HG02852 (cell line): ENCODE measurements around the gene CC2D1A.
"Not testable (repeated sequence)": the region's sequence is repeated elsewhere in the genome, so short reads cannot be mapped to it uniquely, and the experiment has no call there.

ENCODE experiments used
- ATAC-seq: cut with Tn5 transposase; IDR thresholded peaks from one replicate; pipeline ENCODE4 v1.9.1; 2021; ENCODE audit warnings: mild to moderate bottlenecking, moderate library complexity; ENCODE audit not compliant: unreplicated experiment

CC2D1A gene

DNA sequence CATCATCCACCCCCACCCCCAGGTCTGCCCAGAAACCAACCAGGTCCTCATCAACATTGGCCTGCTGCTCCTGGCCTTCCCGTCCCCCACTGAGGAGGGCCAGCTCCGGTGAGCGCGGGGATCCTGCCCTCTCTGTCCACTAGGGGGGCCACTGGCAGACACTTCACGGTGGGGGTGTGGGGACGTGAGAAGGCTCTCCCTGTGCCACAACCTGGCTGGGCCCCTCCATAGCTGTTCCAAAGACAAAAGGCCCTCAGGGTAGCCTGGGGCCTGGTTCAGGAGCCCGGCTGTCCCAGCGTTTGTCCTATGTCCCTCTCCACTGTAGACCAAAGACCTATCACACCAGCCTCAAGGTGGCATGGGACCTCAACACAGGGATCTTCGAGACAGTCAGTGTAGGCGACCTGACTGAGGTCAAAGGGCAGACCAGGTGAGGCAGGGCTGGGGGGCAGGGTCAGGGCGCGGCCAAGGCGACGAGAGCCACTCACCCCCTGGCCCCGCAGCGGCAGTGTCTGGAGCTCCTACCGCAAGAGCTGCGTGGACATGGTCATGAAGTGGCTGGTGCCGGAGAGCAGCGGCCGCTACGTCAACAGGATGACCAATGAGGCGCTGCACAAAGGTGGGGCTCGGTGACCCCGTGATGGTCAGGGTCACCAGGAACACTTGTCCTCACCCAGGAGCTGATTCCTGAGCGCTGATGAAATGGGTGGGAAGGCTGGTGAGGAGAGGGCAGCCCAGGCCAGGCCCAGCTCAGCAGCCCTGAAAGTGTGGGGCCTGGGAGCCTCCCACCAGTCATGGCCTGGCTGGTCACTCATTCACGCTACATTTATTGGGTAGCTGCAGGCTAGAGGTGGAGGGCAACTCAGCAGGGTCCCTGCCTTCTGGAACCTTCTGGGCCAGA is 54.2 kb downstream of the CC2D1A start:
- ATAC-seq, result no peak

DNA sequence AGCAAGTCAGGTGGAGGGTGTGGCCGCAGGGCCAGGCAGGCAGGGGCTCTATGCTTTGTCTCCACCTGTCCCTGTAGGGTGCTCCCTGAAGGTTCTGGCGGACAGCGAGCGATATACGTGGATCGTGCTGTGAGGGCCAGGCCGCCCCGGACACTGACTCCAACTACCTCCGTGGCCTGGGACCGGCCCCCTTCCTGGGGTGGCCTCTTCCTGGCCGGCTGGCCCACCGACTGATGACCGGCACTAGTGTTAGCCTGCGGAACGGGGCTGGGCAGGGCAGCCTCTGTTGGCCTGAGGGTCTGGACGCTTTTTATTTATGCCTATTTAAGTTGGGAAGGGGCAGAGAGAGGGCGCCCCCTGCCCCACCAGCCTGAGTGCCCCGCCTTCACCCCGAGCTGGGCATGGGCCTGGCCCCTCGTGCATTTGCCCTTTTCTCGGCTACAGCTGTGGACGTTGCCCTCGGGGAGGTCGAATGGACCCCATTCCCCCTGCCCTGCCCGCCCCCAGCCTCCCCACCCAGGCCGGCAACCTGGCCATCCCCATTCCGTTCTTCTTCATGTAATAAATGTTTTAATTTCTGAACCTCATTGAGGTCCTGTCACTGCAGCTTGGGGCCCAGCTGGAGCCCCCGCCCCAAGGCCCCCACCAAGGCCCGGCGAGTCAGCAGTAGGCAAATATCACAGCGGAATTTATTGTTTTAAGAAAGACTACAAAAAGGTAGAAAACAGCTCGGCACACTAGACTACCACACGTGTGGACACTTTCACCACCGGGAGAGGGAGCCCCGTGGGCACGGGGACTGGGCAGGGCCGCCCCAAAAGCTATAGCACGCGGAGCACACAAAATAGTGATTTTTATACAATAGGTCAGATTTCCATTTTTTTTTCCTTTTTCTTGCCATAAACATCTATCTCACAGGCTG is 55.1 kb downstream of the CC2D1A start:
- no peak for ATAC-seq

DNA sequence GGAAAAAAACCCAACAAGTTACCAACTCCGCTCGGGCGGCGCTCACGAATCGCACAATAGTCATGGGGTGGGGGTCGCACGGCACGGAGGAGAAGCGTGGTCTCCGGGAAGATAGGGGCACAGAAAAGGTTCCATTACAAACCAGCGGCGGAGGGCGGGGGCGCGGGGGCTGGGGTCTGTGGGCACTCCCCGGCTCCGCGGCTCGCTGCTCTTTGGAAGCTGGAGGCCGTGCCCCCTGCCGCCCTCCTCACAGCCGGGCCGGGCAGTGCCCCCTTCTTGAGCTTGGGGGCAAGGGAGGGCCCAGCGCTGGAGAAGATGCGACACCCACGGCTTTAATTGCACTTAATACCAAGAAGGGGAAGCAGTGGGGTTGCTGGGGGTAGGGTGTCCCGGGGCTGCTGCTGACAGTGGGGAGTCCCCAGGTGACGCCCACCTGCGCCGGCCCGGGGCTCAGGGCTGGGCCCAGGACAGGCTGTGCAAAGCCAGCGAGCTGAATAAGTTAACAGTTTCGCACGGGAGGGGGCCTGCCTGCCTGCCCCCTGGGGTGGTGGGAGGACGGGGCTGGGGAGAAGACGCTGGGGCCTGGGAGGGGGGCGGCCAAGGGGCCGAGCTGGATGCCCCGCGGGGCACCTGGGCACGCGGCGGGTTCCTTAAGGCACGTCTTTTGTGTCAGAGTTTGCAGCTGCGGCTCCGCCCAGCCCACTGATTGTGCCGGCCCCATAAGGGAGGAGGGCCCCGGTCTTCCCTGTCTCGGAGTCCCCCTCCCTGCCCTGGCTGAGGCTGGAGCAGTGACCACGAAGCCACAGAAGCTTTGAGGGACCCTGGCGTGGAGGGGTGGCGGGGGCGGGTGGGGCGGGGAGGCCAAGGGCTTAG is 56.1 kb downstream of the CC2D1A start:
- no peak for ATAC-seq

DNA sequence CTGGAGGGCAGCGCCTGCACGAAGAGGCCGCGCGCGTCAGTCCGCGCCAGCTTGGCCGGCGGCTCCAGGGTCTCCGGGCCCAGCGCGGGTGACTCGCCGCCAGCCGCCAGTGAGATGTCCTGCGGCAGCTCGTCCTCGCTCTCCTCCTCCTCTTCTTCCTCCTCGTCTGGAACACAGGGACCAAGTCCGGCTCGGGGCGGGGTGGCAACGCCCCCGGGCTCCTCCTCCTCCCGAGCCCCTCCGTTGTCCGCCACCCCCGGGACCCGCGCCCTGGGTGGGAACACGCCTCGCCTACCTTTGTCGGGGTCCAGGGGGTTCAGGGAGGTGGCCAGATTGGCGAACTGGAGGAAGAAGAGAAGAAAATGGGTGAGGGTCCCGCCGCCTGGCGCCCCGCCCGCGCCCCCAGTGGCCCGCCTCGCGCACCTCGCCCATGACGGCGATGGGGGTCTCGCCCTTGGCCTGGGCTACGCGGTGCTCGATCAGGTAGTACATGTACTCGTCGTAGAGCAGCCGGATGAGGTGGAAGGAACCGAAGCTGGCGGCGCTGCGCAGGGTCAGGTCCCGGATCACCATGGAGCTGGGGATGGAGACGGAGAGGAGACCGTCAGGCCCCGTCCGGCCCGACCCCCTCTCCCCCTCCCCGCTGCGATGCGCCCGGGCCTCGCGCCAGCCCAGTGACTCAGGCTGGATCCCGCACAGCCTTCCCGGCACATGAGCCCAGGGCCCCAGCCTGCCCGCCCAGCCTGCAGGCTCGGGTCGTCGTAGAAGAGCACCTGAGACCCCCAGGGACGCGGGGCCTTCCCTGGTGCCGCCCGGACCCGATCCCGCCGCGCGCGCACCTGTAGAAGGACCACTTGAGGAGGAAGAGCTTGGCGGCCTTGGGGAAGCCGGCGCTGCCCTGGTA is 57.0 kb downstream of the CC2D1A start:
- ATAC-seq, result no peak

DNA sequence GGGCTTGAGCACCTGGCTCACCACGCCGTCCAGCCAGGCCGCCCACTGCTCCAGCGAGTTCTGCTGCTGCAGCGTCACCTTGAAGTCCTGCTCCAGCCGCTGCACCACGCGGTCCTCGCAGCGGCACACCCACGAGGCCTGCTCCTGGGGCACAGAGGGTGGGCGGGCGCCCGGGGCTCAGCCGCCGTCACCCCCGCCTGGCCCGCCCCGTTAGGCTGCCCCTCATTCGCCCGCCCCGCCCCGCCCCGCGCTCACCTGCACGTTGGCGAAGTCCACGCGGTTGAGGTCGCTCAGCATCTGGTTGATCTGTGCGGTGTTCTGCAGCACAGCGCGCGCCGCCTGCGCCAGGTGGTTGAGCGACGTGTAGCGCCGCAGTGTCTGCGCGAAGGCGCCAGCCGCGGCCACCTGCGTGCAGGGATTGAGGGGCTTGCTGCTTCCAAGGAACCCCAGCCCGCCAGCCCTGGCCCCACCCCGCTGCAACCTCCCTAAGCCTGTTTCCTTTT is 57.7 kb downstream of the CC2D1A start:
- no peak for ATAC-seq

DNA sequence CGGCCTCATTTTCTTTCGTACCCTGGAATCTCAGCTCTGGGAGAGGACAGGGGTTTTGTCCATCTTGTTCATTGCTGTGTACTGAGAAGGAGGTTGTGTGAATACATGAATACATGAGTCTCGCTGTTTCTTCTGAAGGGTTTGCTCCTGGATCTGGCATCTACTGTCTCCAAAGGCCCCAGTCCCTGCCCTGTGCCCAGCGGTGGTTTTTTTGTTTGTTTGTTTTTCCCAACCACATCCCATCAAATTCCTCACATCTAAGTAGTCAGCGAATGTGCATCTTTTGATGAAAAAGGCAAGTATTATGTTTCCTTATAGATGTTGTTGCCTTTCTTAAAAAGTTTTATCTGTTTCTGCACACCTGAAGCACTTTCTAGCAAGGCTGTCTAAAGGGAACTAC is 58.8 kb downstream of the CC2D1A start:
- ATAC-seq, result no peak

DNA sequence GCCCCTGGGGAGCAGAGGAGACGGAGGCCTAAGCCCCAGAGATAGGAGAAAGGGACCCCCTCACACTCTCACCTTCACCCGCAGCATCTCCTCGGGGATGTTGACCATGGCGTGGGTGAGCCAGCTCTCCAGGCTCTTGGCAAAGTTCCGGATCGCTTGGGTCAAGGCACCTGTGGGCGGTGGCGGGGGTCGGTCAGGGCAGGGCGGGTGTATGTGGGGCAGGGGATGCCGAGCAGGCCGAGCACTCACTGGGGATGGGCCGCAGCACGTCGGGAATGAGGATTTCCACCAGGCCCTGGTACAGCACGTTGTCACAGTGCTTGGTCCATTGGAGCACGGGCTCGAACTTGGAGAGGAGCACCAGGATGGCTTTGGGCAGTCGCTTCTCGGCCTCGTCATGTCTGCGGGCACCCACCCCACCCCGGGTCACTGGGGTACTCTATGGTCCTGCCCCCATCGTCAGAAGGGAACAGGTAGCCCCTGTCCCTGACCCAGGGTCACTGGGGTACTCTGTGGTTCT is 59.4 kb downstream of the CC2D1A start:
- no peak for ATAC-seq

DNA sequence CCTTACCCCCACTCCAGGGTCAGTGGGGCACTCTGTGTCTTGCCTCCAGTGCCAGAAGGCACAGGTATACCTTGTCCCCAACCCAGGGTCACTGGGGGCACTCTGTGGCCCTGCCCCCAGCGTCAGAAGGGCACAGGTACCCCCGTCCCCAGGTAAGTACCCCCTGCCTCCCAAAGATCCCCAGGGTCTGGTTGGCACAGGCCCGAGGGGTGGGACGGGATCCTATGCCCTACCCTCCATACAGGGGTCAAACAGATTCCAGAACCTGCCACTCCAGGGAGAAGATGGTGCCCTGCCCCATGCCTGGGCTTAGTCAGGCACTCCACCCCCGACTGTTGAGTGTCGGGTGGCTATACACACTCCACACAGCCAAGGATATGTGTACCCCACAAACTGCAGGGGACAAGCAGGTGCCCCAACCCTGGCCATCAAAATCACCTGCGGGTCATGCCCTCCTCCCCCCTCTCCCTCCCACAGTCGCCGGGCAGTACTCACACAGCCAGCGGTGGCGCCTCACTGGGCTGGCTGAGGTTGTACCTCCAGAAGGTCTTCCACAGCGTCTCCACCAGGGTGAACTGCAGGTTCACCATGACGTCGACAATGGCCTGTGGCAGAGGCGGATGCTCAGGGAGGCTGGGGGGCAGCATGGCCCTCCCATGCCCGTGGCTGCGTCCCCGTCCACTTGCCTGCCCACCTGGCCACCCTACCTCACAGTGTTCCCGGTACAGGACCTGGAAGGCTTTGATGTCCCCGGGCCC is 60.1 kb downstream of the CC2D1A start:
- no peak for ATAC-seq

DNA sequence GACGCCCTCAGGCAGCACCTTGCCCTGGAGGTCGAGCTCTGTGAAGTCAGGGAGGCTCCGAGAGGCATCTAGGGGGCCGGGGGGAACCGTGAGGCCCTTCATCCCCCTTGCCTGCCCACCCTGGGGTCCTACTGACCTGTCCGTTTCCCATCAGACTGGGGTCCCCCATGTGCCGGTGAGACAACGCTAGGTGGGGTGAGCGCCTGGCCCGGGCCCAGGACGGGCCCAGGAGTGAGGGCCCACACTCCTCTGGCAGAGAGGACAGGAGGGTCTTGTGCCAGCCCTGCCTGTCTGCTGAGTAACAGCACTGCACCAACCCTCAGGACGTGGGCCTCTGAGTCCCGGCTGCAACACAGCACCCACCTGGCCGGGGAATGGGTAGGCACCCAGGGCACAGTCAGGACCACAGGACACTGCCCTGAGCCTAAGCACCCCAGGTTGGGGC is 60.7 kb downstream of the CC2D1A start:
- ATAC-seq, result no peak

DNA sequence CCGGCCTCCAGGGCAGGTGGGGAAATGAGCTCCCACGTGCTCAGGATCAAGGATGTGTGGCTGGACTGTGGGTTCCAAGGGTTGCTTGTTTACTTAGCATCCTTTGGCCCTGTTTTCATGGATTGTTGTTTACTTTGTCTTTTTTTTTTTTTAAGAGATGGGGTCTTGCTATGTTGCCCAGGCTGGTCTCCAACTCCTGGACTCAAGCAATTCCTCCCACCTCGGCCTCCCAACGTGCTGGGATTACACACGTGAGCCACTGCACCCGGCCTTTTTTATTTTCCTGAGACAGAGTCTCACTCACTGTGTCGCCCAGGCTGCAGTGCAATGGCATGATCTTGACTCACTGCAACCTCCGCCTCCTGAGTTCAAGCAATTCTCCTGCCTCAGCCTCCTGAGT is 61.2 kb downstream of the CC2D1A start:
- not testable (repeated sequence) for ATAC-seq

DNA sequence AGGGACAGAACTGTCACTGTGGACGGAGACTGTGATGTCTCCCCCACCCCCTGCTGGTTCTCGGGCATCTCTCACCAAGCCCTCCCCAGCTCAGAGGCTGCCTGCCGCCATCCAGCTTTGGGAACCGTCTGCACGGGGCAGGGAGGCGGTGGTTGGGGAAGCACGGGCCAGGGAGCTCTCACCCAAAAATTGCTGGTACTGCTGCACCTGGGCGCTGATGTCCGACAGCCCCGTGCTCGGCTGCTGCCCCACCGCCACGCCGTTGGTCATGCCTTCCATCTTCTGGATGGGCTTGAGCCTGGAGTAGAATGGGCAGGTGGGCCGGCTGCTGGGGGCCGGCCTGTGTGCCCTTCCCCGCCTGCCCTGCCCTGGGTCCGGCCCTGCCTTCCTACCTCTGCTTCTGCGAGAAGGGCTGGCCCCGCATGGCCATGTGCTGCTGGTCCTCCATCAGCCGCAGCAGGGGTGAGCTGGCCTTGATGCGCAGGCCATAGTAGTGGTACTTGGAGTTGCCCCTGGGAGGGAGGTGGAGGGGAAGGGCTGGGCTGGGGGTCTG is 62.5 kb downstream of the CC2D1A start:
- no peak for ATAC-seq

DNA sequence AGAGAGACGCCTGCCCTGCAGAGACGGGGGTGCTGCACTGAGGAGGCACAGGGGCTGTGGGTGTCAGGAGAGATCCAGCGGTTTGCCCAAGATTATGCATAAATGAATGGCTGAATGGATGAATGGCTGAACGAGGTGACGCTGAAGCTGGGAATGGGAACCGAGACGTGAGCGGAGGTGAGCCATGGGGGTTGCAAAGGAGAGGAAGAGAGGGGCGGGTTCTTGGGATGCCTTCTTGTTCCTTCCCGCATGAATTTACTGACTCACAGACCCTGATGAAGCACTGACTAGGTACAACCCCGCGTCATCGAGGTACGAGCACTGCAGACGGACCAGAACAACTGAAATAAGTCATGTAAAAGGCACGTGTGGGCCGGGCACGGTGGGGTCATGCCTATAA is 63.0 kb downstream of the CC2D1A start:
- ATAC-seq, result no peak

DNA sequence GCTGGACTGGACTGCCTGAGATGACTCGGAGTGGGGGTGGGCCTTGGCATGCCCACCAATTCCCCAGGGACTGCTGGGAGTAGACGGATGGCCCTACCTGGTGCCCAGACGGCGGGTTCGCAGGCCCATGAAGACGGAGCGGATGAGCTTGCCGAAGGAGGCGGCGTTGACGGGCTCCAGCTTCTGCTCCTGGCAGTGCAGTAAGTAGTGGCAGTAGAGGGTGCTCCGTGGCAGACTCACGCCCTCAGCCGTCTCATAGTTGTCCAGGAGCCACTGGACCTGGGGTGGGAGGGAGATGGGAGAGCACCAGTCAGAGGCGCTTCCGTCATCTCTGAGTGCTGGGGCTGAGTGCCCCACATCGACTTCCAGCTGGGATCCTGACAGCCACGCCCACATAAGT is 63.9 kb downstream of the CC2D1A start:
- ATAC-seq, result no peak

DNA sequence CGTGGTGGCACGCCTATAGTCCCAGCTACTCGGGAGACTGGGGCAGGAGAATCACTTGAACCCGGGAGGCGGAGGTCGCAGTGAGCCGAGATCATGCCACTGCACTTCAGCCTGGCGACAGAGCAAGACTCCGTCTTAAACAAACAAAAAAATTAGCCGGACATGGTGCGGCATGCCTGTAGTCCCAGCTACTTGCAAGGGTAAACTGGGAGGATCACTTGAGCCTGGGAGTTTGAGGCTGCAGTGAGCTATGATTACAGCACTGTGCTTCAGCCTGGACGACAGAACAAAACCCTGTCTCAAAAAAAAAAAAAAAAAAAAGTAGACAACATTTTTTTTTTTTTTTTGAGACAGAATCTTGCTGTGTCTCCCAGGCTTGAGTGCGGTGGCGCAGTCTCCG is 65.9 kb downstream of the CC2D1A start:
- ATAC-seq, result not testable (repeated sequence)

DNA sequence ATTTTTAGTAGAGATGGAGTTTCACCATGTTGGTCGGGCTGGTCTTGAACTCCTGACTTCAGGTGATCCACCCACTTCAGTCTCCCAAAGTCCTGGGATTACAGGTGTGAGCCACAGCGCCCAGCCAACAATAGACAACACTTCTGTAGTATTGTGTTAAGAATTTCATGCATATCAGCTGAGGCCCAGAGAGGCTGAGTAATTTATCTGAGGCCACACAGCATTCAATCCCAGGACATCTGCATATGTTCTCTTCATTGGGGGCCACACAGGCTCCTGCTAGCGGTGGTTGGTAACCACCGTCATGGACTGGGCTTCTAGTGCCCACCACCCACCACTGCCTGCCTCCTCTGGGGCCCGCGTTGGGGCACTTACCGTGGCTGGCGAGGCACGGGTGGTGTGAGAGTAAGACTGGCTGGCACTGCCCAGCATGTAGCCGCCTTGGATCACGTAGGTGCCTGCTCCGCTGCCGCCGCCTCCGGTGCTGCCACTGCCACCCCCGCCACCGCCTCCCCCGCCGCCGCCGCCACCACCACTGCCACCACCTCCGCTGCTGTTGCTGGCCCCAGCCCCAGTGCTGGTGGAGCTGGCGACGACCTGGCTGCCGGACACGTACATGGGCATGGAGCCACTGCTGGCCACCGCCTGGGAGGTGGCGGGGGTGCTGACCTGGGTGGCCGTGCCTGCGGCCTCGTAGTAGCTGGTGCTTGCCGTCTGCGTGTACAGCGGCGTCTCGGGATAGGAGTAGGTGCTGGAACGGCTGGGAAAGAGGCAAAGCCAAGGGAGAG is 66.6 kb downstream of the CC2D1A start:
- ATAC-seq, result no peak

DNA sequence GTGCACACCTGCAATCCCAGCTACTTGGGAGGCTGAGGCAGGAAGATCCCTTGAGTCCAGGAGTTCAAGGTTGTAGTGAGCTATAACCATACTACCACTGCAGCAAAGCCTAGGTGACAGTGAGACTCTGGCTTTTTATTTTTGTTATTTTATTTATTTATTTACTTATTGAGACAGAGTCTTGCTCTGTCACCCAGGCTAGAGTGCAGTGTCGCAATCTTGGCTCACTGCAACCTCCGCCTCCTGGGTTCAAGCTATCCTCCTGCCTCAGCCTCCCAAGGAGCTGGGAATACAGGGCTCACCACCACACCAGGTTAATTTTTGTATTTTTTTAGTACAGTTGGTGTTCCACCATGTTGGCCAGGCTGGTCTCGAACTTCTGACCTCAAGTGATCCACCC is 67.5 kb downstream of the CC2D1A start:
- ATAC-seq, result not testable (repeated sequence)

DNA sequence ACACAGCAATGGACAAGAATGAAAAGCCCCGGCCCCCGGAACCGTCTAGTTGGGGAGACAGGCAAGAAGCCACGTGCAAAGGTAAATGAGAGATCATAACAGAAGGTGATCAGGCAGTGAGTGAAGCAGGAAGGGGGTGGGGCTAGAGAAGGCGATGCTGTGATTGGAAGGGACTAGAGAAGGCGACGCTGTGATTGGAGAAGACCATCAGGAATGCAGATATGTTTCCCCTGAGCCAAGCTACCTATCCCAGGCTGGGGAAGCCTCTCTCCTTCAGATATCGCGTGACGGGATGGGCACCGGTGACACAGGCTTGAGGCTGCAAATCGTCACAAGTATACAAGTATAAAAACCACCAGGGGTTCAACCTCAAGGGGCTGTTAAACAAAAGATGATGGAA is 68.1 kb downstream of the CC2D1A start:
- no peak for ATAC-seq

DNA sequence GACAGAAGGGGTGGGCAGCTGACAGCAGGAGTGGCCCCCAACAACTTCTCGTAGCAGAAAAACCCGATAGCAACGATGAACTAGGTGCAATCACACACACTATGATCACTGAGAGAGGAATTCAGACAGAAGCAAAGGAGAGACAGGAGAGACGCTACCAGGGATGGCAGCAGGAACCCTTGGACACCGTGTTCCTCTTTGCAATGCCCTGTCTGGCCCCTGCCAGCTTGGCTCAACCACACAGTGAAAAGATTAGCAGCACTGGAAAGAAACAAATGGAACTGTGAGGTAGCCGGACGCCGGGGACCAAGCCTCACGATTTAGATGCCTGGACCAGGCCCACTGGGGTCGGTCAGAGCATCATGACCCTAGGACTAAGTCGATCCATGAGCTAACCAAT is 69.9 kb downstream of the CC2D1A start:
- no peak for ATAC-seq
